Esophagus squamous epithelium (tissue), 5 donors: Measurements from ENCODE around the gene SMIM36. TPM values are rescaled to one million over a fixed set of nuclear protein-coding genes. Genes with fewer than 3 reads are reported as not detected.

Source experiments
- DNase-seq: peaks from one replicate; lab custom pipeline; 2025; lab: John Stamatoyannopoulos, UW
- H3K27ac ChIP-seq, 4 donors: fragments of 200-600 bp; sonication (generic); one replicate each; pipeline ENCODE4 v1.5.1; 2016 to 2019; ENCODE audit warnings: mild to moderate bottlenecking in 1 of 4
- H3K27me3 ChIP-seq, 4 donors: fragments of 200-600 bp; sonication (generic); 1 replicate in 3 of 4; 2 replicates in 1 of 4; pipeline versions ENCODE4 v1.5.1 to v1.6.0; 2017 to 2021; ENCODE audit warnings: antibody characterized with exemption in 1 of 4
- H3K36me3 ChIP-seq, 3 donors: fragments of 200-600 bp; sonication (generic); one replicate each; pipeline ENCODE4 v1.5.1; 2016 to 2019
- H3K4me1 ChIP-seq, 3 donors: fragments of 200-600 bp; sonication (generic); one replicate each; pipeline ENCODE4 v1.5.1; 2017 to 2019
- H3K4me3 ChIP-seq, 4 donors: fragments of 200-600 bp; sonication (generic); 1 replicate in 3 of 4; 2 replicates in 1 of 4; pipeline ENCODE4 v1.5.1; 2016 to 2019; ENCODE audit warnings: mild to moderate bottlenecking in 2 of 4, moderate library complexity in 1 of 4
- H3K9me3 ChIP-seq, 3 donors: fragments of 200-600 bp; sonication (generic); one replicate each; pipeline ENCODE4 v1.5.1; 2016 to 2019
- CTCF ChIP-seq, 6 experiments: fragments of 450-650 bp in 4 of 6; fragments of 200-600 bp in 2 of 6; sonication (generic) in 2 of 6; IDR thresholded peaks; one replicate each; pipeline ENCODE4 v1.5.1; 2016 to 2019; ENCODE audit warnings: antibody characterized with exemption in 6 of 6, mild to moderate bottlenecking in 4 of 6, moderate library complexity in 4 of 6
- POLR2A ChIP-seq, 4 donors: fragments of 450-650 bp; IDR thresholded peaks; one replicate each; pipeline ENCODE4 v1.6.1; 2017; ENCODE audit warnings: antibody characterized with exemption in 4 of 4, mild to moderate bottlenecking in 4 of 4, moderate library complexity in 3 of 4
- WGBS, 2 donors: methylation state at CpG; one replicate each; pipeline ENCODE4 v1.1.5; 2018; 5-methylcytosine and 5-hydroxymethylcytosine counted together
- intact Hi-C: fragments of 100-400 bp; cut with DNase I; formaldehyde crosslinking; loops from one replicate; pipeline ENCODE4 v1.15.0; 2022
- total RNA-seq, 4 donors: library from RNA; depleted of rRNA; stranded (reverse); fragments of >200 nt; gene quantifications; one replicate each; pipeline ENCODE4 v1.1.0, GENCODE V29; 2016
- donor health status: DM: yes; HTN: yes; CAD: no.

The SMIM36 gene
- total RNA-seq, 4 donors from 2014 or later, result not detected

- Histone ChIP-seq H3K36me3 (no peaks in the 10 kb centered on the region), H3K4me3 (no peak overlapping the region), H3K27me3 (no peaks in the 10 kb centered on the region), H3K9me3 (no peaks in the 10 kb centered on the region), H3K27ac (no peak overlapping the region), H3K4me1 (no peaks in the 10 kb centered on the region)
- WGBS, 2 donors, result 74 to 77% methylated on average over 6 of the region's 6 CpGs
- intact Hi-C loops, result no loop called here
- no peak for DNase-seq
- TF ChIP-seq CTCF (IDR thresholded peaks at IDR 0.05), result no peak
- no peak for TF ChIP-seq POLR2A (IDR thresholded peaks at IDR 0.05)
Observed at GRCh38 chr17:55545806-55546205, 34.6 kb upstream of the SMIM36 start.

GRCh38 chr17:55543709-55544108, 32.5 kb upstream of the SMIM36 start:
- Histone ChIP-seq H3K9me3 (no peaks in the 10 kb centered on the region), H3K27ac (no peak overlapping the region), H3K27me3 (no peaks in the 10 kb centered on the region), H3K36me3 (no peaks in the 10 kb centered on the region), H3K4me1 (no peaks in the 10 kb centered on the region), H3K4me3 (no peak overlapping the region)
- TF ChIP-seq CTCF (IDR thresholded peaks at IDR 0.05) (no peak), POLR2A (IDR thresholded peaks at IDR 0.05) (no peak)
- intact Hi-C loops, result no loop called here
- DNase-seq, result no peak

GRCh38 chr17:55540414-55541091, 29.3 kb upstream of the SMIM36 start:
- TF ChIP-seq POLR2A (IDR thresholded peaks at IDR 0.05), result no peak
- TF ChIP-seq CTCF (IDR thresholded peaks at IDR 0.05), result no peak
- no peak overlapping the region for H3K27ac ChIP-seq
- intact Hi-C loops, result no loop called here
- no peaks in the 10 kb centered on the region for H3K27me3 ChIP-seq
- no peaks in the 10 kb centered on the region for H3K9me3 ChIP-seq
- 26 to 28% methylated on average over 4 of the region's 4 CpGs for WGBS, 2 donors
- H3K36me3 ChIP-seq, result no peaks in the 10 kb centered on the region
- DNase-seq, result no peak
- H3K4me1 ChIP-seq, result no peaks in the 10 kb centered on the region
- no peak overlapping the region for H3K4me3 ChIP-seq

GRCh38 chr17:55536205-55536604, 25.0 kb upstream of the SMIM36 start:
- TF ChIP-seq CTCF (IDR thresholded peaks at IDR 0.05), result no peak
- no peak for TF ChIP-seq POLR2A (IDR thresholded peaks at IDR 0.05)
- 48 to 70% methylated on average over 1 of the region's 1 CpG for WGBS, 2 donors
- no peaks in the 10 kb centered on the region for H3K36me3 ChIP-seq
- intact Hi-C loops, result no loop called here
- no peaks in the 10 kb centered on the region for H3K9me3 ChIP-seq
- H3K4me3 ChIP-seq, result no peak overlapping the region
- H3K27me3 ChIP-seq, result no peaks in the 10 kb centered on the region
- no peak for DNase-seq
- no peak overlapping the region for H3K27ac ChIP-seq
- no peaks in the 10 kb centered on the region for H3K4me1 ChIP-seq

GRCh38 chr17:55533608-55534007, 22.4 kb upstream of the SMIM36 start:
- Histone ChIP-seq H3K4me1 (no peaks in the 10 kb centered on the region), H3K27ac (no peak overlapping the region), H3K36me3 (no peaks in the 10 kb centered on the region), H3K4me3 (no peak overlapping the region), H3K27me3 (no peaks in the 10 kb centered on the region), H3K9me3 (no peaks in the 10 kb centered on the region)
- no peak for TF ChIP-seq POLR2A (IDR thresholded peaks at IDR 0.05)
- DNase-seq, result no peak
- intact Hi-C loops, result no loop called here

- Histone ChIP-seq H3K27me3 (no peaks in the 10 kb centered on the region), H3K4me3 (no peak overlapping the region), H3K4me1 (no peaks in the 10 kb centered on the region), H3K9me3 (no peaks in the 10 kb centered on the region), H3K27ac (no peak overlapping the region), H3K36me3 (no peaks in the 10 kb centered on the region)
- TF ChIP-seq POLR2A (IDR thresholded peaks at IDR 0.05) (no peak), CTCF (IDR thresholded peaks at IDR 0.05) (no peak)
- intact Hi-C loops, result no loop called here
- no peak for DNase-seq
- 23 to 44% methylated on average over 1 of the region's 1 CpG for WGBS, 2 donors
Observed at GRCh38 chr17:55532670-55533069, 21.4 kb upstream of the SMIM36 start.
